Right kidney (tissue), 1 donor: ENCODE measurements around the gene DSTYK.
A peak's percentile ranks its signal among the peaks of the same experiment; 100 is the strongest.
"Not testable (repeated sequence)": the region's sequence is repeated elsewhere in the genome, so short reads cannot be mapped to it uniquely, and the experiment has no call there.

Experiments used
- DNase-seq: peaks from one replicate; pipeline ENCODE4 v3.0.0-alpha.2; 2016

The DSTYK gene

GRCh38 chr1:205179842-205180241 lies 31.7 kb downstream of the DSTYK start:
- DNase-seq, result no peak

GRCh38 chr1:205172729-205173366 lies 38.7 kb downstream of the DSTYK start:
- DNase-seq, result no peak

GRCh38 chr1:205171369-205171768 lies 40.1 kb downstream of the DSTYK start:
- DNase-seq, result no peak

- DNase-seq, result no peak
These were observed 40.8 kb downstream of the DSTYK start for GRCh38 chr1:205170532-205171269.

GRCh38 chr1:205169248-205169647 lies 42.3 kb downstream of the DSTYK start:
- DNase-seq, result no peak

GRCh38 chr1:205168291-205168690 lies 43.2 kb downstream of the DSTYK start:
- no peak for DNase-seq

DNA sequence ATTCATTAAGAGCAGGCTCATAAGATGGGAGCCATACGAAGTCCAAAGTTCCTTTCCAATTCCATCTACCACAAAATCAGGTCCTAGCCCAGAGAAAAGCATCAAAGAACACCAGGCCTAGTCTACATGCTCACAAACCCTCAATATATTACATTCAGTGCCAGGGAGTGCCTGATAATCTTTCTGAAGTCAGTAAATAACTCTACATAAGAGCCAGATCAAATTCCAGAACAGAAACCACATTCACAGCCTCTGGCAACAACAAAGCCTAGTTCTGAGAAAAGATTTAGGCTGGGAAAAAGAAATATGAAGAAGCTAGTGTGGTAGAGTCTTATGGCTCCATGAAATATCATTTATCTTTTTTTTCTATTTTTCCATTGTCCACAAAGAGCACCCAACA lies 49.2 kb downstream of the DSTYK start:
- no peak for DNase-seq

- no peak for DNase-seq
These were observed 50.4 kb downstream of the DSTYK start for GRCh38 chr1:205161076-205161475.

DNA sequence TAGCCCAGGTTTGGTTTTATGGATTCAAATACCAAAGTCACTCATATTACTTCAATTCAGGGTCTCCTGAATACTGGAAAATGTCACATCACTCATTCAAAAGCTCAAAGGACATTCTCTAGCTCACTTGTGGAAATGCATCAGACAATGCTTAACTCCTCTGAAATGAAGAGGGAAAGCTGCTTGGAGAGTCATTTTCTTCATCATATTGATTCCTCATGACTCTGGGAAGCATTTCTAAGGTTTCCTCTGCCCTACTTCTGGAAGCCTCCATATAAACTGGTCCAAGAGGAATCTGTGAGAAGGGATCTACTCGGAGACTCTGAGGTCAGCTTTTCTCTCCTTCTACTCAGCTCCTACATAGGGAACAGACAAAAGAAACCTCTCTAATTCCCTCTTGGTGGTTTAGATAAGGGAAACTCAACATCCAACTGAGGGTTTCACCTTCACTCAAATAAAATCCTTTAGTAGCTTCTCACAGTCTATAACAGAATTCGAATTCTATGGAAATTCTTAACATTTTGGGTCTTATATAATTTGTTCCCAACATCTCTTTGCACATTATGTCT lies 53.4 kb downstream of the DSTYK start:
- DNase-seq, result no peak

GRCh38 chr1:205155665-205156377 lies 55.7 kb downstream of the DSTYK start:
- not testable (repeated sequence) for DNase-seq

DNA sequence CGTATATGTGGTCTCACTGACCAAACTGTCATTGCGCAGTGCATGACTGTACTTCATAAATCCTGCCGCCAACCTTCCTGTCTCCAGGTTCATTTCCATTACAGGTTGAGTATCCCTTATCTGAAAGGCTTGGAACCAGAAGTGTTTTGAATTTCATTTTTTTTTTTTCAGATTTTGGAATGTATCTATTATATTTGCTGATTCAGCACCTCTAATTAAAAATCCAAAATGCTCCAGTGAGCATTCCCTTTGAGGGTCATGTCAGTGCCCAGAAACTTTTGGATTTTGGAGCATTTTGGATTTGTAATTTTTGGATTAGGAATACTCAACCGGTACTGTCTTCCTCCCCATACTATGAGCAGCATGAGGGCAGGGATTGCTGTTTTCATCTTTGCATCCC lies 59.0 kb downstream of the DSTYK start:
- DNase-seq, result no peak

- DNase-seq, result no peak
These were observed 60.7 kb downstream of the DSTYK start for GRCh38 chr1:205150651-205151428.

DNA sequence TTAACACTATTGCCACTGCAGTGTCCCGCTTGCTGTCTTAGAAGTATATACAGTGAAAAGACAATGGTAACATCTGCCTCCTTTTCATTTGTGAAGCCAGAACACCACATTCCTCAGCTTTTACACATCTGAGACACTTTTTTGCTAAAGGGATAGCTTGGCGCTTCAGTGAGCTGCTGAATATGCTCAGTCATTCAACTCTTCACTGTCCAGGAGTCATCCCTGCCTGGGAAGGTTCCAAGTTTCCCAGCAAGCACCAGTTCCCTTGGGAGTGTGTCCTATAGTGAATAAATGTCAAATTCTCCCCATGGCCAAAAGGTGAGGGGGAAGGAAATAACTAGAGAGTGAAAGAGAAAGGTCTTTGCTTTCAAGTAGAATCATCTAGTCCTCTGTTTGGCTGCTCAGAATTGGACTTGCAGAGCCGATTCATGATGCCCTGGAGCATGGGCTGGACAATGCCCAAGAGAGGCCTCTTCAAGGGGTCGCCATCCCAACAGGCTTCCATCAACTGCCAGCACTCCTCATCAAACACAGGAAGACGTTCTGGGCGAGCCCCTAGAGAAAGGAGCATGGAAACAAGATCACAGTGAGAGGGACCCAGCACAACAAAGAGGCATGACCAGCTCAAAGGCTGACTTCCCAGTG lies 64.2 kb downstream of the DSTYK start:
- DNase-seq, result no peak

DNA sequence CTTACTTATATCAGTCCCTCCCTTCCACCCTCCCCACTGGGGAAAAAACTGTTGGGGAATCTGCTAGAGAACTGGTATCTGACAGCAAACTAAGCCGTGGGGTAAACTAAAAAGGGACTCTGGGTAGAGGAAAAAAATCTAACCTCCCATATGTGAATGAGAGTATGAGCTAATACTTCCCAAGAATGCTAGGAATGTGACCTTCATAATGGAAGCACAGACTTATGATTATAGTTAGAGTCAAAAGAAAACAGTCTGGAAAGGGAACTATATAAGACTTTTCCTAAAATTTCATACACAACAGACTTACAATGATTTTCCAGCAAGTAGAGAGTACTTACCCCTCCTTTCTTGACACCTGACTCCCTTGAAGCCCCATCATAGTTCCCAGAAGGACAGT lies 66.8 kb downstream of the DSTYK start:
- no peak for DNase-seq

- DNase-seq, result no peak
These were observed 67.3 kb downstream of the DSTYK start for GRCh38 chr1:205144046-205144720.

- no peak for DNase-seq
These were observed 69.4 kb downstream of the DSTYK start for GRCh38 chr1:205142102-205142469.

- peak; percentile 67 for DNase-seq
These were observed 70.0 kb downstream of the DSTYK start for GRCh38 chr1:205141236-205142101.

DNA sequence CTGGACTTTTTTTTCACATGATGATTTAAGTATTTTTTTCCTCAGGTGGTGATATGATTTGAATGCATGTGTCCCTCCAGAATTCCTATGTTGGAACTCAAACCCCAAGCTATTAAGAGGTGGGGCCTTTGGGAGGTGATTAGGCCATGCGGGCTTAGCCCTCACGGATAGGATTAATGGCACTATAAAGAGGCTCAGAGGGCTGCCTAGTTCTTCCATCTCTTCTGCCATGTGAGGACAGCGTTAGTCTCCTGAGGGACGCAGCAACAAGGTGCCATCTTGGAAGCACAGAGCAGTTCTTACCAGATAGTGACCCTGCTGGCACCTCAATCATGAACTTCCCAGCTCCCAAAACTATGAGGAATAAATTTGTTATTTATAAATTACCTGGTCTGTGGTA lies 71.4 kb downstream of the DSTYK start:
- DNase-seq, result no peak

- no peak for DNase-seq
These were observed 73.6 kb downstream of the DSTYK start for GRCh38 chr1:205137901-205138300.

- no peak for DNase-seq
These were observed 78.2 kb downstream of the DSTYK start for GRCh38 chr1:205133287-205133686.
